Measurements from ENCODE around the gene SOX6.

DNA sequence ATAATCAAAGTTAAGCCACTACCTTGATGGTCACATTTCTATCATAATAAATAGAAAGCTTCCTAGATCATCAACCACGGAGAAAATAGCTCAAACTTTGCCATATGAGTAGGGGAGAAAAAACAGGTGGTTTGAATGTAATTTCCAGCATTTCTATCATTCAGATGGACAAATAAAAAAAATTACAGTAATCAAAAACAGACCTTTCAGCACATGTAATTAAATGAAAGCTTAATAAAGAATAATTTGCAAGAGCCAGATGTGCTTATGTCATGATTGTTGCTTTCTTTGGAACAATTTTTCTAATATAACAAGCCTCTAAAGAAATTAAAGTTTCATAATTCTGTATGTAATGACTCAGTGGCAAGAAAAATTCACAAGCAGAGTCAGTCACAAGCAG lies 297.0 kb downstream of the SOX6 start:
- TF ChIP-seq FOXP2 (optimal IDR thresholded peaks at IDR 0.05; ENCODE audit: borderline replicate concordance, extremely low read depth, extremely low read length, insufficient read depth) (no peak), POLR2AphosphoS5 (IDR thresholded peaks at IDR 0.05; ENCODE audit: low read depth, low read length) (no peak), TAF1 (IDR thresholded peaks at IDR 0.05; ENCODE audit: borderline replicate concordance, insufficient read depth, low read length) (no peak), REST (IDR thresholded peaks at IDR 0.05; ENCODE audit: insufficient read depth in 1 of 2, low read depth in 2 of 2, low read length in 2 of 2) (no peak)
